Calu3 (cell line): ENCODE results near the gene TSPAN13. TPM values are rescaled to one million over a fixed set of nuclear protein-coding genes. Genes with fewer than 3 reads are reported as not detected.

Experiments
- BruUV-seq: library from RNA; stranded (reverse); fragments of 400-500 nt; replicated peaks from 2 replicates; lab custom pipeline; 2021; lab: Mats Ljungman, UMichigan
- CTCF ChIA-PET: fragments of 300-600 bp; sonication (Branson Sonifier 250); formaldehyde crosslinking; loops from one replicate; lab custom pipeline; 2022; ENCODE audit warnings: antibody characterized with exemption; lab: Charles Lee
- DNase-seq: peaks from one replicate; pipeline ENCODE4 v3.0.0; 2022
- H3K27ac Mint-ChIP-seq: one replicate; pipeline ENCODE4 v1.8.0; 2022; ENCODE audit warnings: mixed read lengths; ENCODE audit not compliant: unreplicated experiment
- H3K27me3 Mint-ChIP-seq: one replicate; pipeline ENCODE4 v1.8.0; 2022; ENCODE audit warnings: mixed read lengths; ENCODE audit not compliant: unreplicated experiment
- H3K36me3 Mint-ChIP-seq: one replicate; pipeline ENCODE4 v1.8.0; 2022; ENCODE audit warnings: mild to moderate bottlenecking, moderate library complexity, mixed read lengths; ENCODE audit not compliant: insufficient read depth, unreplicated experiment
- H3K4me1 Mint-ChIP-seq: one replicate; pipeline ENCODE4 v1.8.0; 2022; ENCODE audit warnings: mild to moderate bottlenecking, low read depth, mixed read lengths; ENCODE audit not compliant: unreplicated experiment
- H3K4me3 Mint-ChIP-seq: one replicate; pipeline ENCODE4 v1.8.0; 2022; ENCODE audit warnings: mild to moderate bottlenecking, low read depth, moderate library complexity, mixed read lengths; ENCODE audit not compliant: unreplicated experiment
- H3K9me3 Mint-ChIP-seq: one replicate; pipeline ENCODE4 v1.8.0; 2022; ENCODE audit warnings: low read depth, mixed read lengths; ENCODE audit not compliant: unreplicated experiment
- CTCF ChIP-seq: fragments of 200-600 bp; IDR thresholded peaks from one replicate; pipeline ENCODE4 v1.8.0; 2022; ENCODE audit warnings: antibody characterized with exemption; ENCODE audit not compliant: unreplicated experiment
- intact Hi-C: fragments of 100-400 bp; cut with micrococcal nuclease; formaldehyde crosslinking; loops from one replicate; pipeline ENCODE4 v1.10.0; 2022; ENCODE audit not compliant: unreplicated experiment
- total RNA-seq: library from RNA; stranded (reverse); gene quantifications from 2 replicates; pipeline ENCODE4 v1.2.3, GENCODE V29; 2022

The TSPAN13 gene
- total RNA-seq, 1 experiment from 2014 or later: 148 TPM

DNA sequence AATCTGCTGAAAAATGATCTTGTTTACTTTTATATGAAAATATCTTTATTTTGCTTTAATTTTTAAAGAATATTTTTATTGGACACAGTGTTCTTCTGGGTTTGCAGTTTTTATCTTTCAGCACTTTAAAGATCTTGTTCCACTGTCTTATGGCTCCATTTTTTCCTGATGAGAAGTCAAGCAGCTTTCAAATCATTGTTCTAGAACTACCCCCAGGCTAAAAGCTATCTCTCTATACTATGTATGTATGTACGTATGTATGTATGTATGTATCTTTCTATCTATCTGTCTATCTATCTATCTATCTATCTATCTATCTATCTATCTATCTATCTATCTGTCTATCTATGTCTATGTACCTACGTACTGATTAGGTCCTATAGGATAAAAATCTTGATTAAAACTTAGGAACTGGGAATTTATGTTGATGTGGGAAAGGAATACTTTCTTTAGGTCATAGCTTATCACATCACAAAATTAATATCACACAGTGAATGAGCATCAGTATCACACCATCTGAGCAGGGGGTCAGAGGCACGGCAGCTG is 35.4 kb upstream of the TSPAN13 start:
- Mint-ChIP-seq H3K36me3 (peaks cover under 1% of the 10 kb centered on the region), H3K9me3 (no peaks in the 10 kb centered on the region), H3K27me3 (no peaks in the 10 kb centered on the region), H3K4me1 (peaks cover 23% of the 10 kb centered on the region), H3K27ac (peak overlapping the region; percentile 5), H3K4me3 (no peak overlapping the region)
- intact Hi-C loops: loop anchor here (2.0 kb wide), 1 partner anchor 37 kb away; no protein-coding TSS in a partner anchor
- CTCF ChIA-PET: interaction anchor here (0.5 to 1.4 kb wide), 5 partner anchors 12 to 1418 kb away, joined by 3 to 5 read pairs (median 5); no protein-coding TSS in a partner anchor
- BruUV-seq: no TSS peak
- DNase-seq: no peak
- TF ChIP-seq CTCF: no peak

- TF ChIP-seq CTCF: no peak
- H3K27me3 Mint-ChIP-seq: no peaks in the 10 kb centered on the region
- no peaks in the 10 kb centered on the region for H3K9me3 Mint-ChIP-seq
- intact Hi-C loops: loop anchor here (2.0 kb wide), 1 partner anchor 35 kb away; no protein-coding TSS in a partner anchor
- CTCF ChIA-PET: no interaction called here
- no peak for DNase-seq
- no peak overlapping the region for H3K4me3 Mint-ChIP-seq
- BruUV-seq: no TSS peak
- H3K4me1 Mint-ChIP-seq: peaks cover 23% of the 10 kb centered on the region
- no peaks in the 10 kb centered on the region for H3K36me3 Mint-ChIP-seq
- peak overlapping the region; percentile 14 for H3K27ac Mint-ChIP-seq
Measured at GRCh38 chr7:16719699-16720098, 33.9 kb upstream of the TSPAN13 start.

- no peaks in the 10 kb centered on the region for H3K9me3 Mint-ChIP-seq
- CTCF ChIA-PET: no interaction called here
- no peak for DNase-seq
- peaks cover 18% of the 10 kb centered on the region for H3K4me1 Mint-ChIP-seq
- no peak overlapping the region for H3K27ac Mint-ChIP-seq
- no peaks in the 10 kb centered on the region for H3K36me3 Mint-ChIP-seq
- no peak for TF ChIP-seq CTCF
- H3K4me3 Mint-ChIP-seq: no peak overlapping the region
- H3K27me3 Mint-ChIP-seq: no peaks in the 10 kb centered on the region
- BruUV-seq: no TSS peak
- intact Hi-C loops: no loop called here
Measured at GRCh38 chr7:16721541-16721940, 32.0 kb upstream of the TSPAN13 start.

DNA sequence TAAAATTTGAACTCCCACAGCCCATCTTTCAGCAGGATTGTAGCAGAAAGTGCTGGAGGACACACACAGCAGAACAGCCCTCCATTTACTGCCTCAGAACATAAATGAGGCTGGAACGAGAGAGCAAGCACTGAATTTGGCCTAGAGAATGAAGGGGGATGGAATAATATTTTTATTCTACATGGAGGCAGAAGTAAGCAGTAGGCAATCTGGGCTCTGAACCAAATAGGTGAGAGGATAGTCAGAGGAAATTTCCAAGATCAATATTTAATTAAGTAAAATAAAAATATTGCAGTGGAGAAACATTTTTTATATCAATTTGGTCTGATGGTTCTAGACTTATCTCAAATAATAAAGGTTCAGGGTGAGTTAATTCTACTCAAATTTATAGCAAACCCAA is 29.2 kb upstream of the TSPAN13 start:
- H3K4me1 Mint-ChIP-seq: peaks cover 6% of the 10 kb centered on the region
- no peak overlapping the region for H3K27ac Mint-ChIP-seq
- H3K36me3 Mint-ChIP-seq: no peaks in the 10 kb centered on the region
- no peak for TF ChIP-seq CTCF
- no peak overlapping the region for H3K4me3 Mint-ChIP-seq
- no peaks in the 10 kb centered on the region for H3K9me3 Mint-ChIP-seq
- DNase-seq: no peak
- BruUV-seq: no TSS peak
- H3K27me3 Mint-ChIP-seq: no peaks in the 10 kb centered on the region
- CTCF ChIA-PET: no interaction called here
- intact Hi-C loops: no loop called here
